Stimulated activated CD8-positive, alpha-beta memory T cell treated with anti-CD3 and anti-CD28 coated beads, Interleukin-7, amount 100 ng/mL, for 4 hours (primary cell): ENCODE results near the gene PFN2.

Experiments used
- DNase-seq, 2 donors: peaks; one replicate each; pipeline ENCODE4 v3.0.0-alpha.2; 2020; ENCODE audit warnings: low read depth in 2 of 2

PFN2 gene

DNA sequence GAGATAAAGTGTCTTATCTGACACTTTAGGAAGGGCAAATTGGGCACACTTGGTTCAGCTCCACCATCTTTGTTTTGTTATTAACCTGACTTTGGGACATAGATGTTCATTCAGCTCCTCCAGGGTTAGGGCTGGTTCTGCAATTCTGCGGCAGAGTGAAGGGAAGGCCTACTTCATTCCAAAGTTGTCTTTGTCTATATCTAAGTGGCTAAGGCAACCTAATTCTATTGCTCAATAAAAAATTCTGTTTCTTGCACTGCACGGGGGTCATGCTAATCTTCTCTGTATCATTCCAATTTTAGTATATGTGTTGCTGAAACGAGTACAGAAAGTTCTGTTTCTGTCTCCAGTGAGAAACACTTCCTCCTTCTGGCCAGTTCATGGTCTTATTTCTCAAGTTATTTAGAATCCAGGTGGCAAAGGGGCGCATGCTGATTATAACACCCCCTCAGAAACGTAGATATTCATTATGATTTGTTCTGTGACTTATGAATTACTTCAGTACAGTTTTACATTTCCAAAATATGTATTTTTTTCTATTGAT, 53.5 kb downstream of the PFN2 start:
- DNase-seq = no peak
